Cerebellar cortex (tissue), 1 donor: ENCODE data around the gene EXOC4.

Source experiments
- DNase-seq: peaks from one replicate; pipeline ENCODE4 v3.0.0-alpha.2; 2015; ENCODE audit warnings: low spot score

Gene EXOC4

DNA sequence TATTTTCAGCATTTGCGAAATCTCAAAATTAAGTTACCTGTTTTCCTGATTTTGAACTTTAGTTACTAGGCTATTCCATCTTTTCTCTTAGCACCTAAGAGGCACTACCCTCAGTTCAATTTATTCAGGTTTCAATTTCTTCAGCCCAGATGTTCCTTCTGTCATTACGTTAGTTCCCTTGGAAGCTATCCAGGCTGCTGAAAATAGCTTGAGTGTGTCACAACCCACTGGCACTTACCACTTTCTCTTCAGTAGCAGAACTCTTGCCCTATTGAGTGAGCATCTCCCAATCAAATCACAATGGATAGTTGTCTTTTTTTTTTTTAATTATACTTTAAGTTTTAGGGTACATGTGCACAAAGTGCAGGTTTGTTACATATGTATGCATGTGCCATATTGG is 541.6 kb downstream of the EXOC4 start:
- no peak for DNase-seq

DNA sequence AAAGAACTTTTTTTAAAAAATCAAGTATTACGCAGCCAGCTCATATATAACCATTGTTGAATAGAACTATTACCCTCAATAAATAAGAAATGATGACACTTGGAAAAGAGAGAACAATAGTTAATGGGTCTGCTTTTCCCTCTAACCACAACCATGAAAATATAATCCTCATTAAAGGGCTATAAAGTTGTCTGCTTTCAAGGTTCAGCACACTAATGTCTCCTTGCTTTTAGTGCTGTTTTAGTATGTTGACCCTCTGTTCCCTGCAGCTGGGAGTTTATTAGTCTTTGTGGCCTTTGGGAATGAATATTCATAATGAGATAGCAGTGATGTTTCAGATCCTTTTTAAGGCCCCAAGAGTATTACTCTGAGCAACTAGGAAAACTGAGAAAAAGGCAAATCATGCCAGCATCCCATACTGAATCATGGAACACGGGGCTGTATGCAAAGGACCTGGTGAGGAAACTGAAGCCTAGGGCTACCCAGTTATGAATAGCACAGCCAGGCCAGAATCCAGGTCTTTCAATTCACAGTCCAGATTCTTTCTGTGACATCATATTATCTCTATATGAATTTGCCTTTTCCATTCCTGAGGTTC is 542.3 kb downstream of the EXOC4 start:
- DNase-seq, result no peak

DNA sequence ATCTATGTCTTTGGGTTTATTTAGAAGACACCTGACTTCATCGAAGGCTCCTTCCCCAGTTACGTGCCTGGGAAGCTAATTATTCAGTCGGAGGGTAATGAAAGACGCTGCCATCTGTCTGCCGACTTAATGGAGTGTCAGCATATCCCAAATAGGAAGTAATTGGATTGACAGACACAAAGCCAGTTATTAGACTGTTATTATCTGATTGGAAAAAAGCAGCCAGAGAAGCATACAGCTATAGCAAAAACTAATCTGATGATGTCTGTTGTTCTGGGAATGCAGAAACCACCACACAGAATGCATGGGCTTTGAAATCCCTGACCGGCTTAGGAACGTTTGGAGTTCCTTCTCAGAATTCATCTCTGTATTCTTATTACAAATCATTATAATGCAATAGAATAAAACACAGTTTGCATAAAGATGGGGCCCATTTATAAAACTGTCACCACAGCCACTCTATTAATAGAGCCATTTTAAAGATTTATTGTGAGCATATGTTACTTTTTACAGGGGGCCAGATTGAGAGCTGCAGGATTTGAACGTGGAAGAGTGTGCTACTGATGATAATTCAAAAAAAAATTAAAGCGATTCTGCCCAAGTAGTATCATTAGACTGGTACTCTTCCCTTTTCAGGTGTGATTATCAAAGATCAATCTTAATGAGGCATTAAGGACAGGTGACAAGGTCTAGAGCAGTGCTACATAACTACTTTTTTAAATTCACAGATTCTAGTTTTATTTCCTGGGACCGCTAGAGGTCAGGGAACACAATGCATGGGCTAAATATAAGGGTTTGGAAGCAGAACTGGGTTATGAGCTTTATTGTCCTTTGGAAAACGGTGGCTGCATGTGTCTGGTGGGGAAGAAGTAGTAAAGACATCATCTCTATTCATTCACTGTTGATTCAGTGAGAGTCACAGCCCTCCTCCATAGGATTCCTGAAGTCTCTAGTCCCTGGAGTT is 544.2 kb downstream of the EXOC4 start:
- DNase-seq, result no peak

DNA sequence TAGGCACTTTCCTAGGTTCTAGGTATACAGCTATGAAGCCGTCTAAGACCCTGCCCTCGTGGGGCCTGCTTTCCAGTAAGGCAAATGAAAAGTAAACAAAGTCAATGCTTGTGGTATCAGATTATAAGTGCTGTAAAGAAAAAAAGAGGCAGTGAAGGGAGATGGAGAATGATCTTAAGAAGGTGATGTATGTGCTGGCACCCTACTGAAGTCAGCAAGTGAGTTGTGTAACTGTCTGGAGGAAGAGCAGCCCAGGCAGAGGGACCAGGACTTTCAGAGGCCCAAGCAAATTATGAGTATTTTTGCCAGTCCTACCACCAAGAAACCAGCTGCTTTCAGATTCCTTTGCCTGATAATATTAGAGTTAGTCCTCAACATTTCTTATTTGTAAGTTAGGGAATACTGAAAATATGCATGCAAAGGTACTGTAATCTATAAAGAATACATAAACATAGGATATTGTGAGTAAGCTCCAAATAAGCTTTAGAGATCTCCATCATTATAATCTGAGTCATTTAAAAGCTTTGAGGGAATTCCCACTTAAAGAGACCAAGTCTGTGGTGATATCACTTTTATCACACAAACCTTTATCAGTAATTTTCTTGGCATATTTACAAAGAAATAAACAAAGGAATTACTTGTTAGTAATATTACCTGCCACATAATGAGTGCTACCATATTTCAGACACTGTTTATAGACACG is 545.1 kb downstream of the EXOC4 start:
- DNase-seq, result no peak

DNA sequence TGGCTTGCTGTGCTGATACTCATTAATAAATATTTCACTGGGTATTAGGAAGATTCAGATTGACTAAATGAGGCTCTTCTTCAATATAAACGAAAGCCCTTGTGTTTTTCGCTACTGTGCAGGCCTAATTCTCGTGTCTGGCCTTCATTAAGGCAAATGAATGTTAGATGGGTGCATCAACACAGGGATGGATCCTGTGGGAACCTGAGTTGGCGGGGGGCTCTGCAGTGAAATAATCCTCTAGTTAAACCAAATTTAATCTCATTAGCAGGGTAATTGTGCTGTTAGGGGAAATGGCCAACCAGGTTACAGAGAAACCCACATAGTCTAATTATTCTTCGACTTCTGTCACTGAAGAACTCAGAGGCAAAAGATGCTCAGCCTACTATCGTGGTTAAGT is 548.5 kb downstream of the EXOC4 start:
- no peak for DNase-seq

DNA sequence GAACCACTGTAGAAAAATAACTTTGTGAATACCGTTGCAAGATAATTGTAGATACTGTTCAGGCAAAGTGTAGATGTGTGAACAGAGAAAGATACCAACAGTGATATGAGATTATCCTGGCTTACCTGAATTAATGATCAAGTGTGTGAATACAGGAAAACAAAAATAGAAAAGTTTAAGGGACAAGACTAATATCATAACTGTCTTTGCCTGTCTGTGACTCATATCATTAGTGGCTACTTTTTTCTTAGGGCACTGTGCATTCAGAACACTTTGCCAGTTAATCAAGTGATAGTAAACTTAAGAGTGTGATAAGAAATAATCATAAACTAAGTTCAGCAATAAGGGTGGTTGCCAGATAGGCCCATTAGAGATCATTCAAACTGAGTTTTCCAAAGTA is 551.2 kb downstream of the EXOC4 start:
- no peak for DNase-seq

DNA sequence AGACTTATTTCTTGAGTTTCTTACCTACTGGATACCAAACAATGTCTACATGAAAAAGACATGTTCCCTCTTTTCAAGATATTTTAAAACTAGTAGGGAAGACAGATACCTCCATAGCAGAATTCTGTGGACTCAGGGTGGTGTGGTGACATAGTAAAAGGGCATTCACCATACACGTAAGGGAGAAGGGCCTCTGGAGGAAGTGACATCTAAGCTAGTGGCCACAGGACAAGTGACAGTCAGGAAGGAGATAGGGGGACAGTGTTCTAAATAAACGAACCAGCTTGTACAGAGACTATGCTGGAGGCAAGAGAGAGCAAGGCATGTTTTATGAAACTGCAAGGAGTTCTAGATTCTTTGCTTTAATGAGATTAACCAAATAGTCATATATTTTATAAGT is 552.5 kb downstream of the EXOC4 start:
- no peak for DNase-seq

DNA sequence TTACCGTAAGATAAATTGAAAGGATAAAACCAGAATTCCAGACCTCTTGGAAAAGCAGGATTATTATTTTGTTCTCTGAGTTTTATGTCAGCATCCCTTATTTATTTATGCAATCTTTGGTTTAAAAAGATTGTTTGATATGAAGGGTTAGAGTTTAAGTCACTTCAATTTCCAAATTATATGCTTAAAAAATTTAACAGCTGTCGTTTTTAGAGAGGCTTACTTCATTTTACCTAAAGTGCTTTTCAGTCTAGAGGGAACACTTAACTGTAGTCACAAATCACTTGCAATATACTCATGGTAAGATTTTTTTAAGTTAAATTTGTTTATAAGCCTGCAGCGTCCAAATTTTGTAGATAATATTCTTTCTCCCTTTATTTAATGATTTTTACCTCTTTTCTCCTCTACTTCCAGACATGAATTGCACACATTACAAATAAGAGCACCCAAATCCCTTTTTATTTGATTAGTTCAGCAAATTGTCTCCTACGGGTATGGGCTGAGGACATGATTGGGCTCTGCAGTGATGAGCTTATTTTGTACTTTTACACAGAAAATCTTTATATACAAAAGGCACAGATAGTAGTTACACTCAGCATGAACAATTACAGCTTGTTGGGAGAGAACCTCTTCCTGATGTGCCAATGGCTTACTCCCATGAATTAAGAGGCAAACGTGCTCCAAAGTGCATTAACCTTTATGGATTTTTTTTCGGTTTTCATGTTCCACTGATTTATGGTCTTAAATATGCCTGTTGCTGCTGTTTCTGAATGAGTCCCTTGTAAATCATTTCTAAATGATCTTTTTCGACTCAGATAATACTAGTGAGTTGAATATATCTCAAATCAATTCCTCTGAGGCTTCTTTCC is 555.0 kb downstream of the EXOC4 start:
- DNase-seq, result no peak

DNA sequence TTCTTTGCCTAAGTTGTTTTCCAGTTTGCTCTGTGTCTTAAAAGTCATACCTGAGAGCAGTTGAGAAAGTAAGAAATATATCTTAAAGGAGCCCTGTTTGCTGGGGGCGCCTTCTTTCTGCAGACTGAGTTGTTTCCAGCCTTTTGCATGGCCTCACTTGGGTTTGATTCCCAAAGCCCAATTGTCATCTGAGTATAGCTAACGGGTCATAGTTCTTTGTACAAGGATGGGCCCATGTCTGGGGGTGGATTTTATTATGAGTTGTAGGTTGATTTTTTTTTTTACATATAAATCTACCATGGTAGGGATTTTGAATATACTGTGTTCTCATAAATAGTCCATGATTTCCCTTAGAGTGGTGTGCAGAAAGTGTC is 555.6 kb downstream of the EXOC4 start:
- no peak for DNase-seq

DNA sequence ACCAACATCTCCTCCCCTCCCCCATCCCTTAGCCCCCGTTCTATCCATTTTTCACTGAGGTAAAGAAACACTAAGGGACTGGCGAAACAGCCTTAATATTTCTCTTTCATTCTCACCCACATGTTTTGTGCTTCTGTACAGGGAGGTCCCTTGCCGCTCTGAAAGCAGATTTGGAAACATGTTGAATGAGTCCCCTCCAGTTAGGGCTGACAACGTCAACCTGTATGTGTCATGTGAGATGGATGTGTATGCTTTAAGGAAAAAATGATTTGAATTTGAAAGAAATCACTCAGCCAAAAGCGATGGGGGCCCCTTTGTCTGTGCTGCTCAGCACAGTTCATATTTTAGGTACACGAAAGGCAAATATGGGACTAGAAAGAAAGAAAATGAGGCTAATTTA is 560.0 kb downstream of the EXOC4 start:
- DNase-seq, result no peak

DNA sequence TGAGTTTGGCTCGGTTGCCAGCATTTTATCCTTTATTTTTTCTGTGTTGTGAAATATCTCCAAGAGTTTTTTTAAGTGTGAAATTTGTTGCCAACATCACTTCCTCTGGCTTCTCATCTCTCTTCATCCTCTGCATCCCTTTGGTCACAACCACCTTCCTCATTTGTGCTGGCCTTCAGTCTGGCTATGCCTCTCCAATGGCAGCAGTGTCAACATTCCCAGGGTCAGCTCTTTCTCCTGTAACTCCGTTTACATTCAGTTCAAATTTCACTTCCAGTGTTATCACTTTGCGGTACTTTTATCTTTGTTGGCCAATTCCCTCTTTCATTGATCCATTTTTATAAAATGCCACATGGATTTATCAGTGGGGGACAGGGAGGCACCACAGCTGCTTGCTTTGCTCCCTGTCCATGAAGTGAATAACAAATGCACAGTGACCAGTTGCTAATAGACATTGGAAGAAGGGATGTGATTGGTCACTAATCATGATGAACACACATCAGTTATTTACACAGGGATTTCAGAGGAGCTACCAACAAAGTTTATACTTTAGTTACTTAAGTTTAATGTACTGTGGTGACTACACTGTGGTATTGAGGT is 562.8 kb downstream of the EXOC4 start:
- DNase-seq, result no peak

DNA sequence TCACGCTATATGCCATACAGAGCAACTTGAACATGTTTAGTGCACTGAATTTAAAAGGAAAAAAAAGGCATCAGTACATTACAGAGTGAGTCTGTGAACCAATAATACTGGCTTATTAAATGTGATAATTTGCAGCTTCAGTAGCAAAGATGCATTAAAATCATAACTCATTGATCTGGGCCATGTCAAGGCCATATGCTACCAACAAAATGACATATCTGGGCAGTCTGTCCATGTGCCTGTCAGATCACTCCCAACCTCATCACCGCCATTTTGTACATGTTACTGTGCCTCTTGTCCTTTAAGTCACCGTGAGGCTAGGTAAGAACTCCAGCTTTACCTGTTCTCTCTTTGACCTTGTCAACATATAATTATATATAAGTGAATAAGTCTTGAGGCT is 566.8 kb downstream of the EXOC4 start:
- DNase-seq, result no peak

DNA sequence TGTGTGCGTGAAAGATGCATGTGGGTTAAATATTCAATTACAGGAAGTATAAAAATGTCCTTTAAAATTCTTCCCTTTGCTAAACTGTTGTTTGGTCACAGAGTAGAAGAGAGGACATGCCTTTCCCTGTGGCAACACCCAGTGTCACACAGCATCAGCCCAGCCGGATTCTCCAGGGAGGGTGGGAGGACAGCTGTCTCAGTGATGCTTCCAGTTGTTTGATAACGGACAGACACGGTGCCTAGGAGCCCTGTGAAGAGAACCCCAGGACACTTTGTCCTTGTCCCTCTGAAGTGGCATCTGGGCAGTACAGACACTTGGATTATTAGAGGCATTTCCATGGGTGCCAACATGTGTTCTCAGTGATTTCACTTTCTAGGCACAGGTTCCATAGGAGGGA is 567.7 kb downstream of the EXOC4 start:
- DNase-seq, result no peak

DNA sequence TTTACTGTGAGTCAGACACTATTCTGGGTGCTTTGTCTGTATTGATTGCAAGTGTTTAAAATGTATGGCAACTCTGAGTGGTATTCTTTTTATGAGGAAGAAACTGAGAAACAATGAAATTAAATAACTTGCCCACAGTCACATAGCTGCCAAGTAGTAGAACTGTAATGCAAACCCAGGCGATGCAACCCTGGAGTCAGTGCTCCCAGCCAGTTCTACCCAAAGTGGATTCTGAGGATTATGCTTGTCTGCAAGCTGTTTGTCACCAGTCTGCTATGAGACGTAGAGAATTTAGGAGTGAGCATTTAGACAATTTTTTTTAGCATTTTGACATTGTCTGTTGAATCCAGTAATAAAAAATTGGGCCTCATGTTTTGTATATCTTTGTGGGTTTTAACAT is 568.3 kb downstream of the EXOC4 start:
- no peak for DNase-seq

DNA sequence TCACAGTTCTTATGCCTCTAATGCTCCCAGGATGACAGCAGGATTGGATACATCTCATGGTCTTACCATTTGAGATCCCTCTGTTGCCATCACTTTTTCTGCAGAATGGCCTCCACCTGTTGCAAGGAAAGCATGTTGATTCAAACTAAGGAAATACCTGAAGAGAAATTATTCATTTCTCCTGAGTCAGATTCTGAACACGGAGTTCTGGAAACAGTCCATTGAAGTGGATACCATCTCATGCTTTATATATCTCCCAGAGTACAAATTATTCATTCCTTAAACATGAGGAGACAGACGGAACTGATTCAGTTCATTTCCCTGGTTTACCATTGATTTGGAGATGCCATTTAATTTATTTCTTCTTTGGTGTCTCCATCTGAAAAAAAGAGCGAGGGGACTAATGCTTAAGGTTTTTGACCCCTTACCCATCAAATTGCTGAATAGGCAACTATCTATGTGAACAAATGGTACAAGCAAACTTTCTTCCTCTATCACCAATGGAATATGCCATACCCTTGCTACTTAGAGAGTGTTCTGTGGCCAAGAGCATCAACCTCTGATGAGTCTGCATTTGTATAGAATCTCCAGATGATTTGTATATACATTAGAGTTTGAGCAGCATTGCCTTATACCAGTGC is 569.2 kb downstream of the EXOC4 start:
- DNase-seq, result no peak

DNA sequence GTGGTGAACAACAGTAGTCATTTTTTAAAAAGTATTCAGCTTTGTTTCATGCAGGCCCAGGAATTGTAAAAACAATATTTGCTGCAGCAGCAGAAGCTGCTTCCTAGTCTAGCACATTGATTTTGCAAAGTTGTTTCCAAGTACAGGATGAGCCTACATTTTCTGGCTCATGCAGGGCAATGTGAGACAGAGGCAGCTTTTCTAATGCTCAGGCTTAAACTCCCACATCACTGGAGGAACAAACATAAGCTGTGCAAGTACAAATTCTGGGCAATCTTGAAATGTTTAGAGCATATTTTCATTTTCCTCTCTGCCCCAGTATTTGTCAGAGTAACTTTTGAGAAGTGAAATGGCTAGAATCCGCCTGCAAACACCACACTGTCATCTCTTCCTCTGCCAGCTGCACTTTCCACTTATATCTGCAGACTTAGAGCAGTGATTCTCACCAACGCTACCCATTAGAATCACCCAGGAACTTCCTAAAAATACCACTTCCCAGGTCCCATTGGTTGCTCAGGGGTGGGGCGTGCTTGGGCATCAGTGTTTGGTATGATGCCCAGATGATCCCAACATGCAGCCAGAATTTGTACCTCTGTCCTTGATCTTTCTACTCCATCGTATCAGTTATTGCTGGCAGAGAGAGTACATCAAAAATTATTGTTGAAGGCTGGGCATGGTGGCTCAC is 570.1 kb downstream of the EXOC4 start:
- DNase-seq, result no peak

DNA sequence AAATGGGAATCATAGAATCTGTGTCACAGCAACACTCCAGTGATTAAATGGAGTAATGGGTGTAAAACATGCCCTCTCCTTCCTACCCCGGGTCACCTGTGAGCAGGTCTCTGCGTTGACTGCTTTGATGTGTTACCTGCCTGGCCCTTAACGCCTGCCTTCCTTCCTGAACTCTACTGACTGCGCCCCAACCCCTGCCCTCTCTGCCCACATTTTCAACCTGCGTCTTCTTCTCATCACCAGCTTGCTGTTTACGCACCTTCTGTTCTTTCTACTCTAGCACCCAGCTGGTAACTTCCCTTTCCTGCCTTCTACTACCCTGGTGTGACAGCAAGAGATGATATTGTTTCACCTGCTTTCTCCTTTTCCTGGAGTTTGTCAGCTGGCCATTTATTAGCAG is 571.3 kb downstream of the EXOC4 start:
- DNase-seq, result no peak

DNA sequence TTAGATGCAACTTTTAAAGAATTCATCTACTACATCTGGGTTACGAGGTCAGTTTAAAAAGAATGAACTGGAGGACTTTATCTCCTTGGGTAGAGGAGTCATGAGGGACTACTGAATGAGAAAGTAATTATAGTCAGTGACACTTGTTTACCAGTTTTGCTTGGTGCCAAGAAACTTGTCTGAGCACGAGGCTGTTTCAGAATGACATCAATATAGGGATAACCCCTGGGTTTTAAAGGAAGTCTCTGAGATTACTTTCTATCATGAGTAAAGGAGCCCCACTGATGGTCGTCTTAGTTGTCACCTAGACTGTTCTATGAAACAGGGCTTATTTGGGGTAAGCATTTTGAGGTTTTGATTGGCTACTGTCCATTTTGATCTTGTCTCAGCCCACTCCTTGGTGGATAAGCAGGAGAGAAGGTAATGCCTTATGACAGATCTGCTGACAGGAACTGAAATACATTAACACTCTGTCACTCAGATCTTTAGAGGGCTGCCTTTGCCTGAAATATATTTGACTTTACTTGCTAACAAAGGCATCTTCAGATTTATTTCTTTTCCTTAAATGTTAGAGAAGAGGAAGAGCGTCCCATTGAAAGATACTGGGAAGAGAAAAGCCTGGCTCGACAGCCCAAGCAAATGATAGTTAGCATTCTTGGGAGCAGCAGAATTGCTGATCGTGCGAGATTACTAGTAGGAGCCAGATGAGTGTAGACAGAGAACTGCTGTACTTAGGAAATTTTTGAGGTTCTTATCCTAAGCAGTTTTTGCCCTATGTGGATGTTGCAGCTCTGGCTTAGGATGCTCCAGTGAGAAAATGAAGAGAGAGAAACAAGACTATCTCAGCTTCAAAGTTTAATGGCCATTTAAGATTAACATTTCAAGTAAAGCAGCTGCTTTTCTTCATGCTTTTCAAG is 575.1 kb downstream of the EXOC4 start:
- no peak for DNase-seq

DNA sequence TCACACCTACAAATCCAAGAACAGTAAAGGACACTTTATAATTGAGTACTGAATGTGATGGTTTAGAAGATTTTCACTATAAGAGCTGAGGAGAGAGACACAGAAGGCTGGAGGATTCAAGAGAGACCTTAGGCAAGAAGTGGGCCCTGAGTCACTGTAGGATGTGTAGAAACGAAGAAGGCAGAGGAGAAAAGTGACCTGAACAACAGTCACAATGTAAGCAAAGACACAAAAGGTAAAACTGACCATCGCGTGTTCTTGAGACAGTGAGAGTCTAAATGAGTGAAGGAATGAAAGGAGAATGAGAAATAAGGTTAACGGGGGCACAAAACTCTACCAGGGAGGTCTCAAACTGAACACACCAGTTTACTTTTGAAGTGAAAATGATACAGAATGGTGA is 576.0 kb downstream of the EXOC4 start:
- no peak for DNase-seq
